ENCODE data around the gene SNRNP40. TPM values are rescaled to one million over a fixed set of nuclear protein-coding genes. Genes with fewer than 3 reads are reported as not detected.

SNRNP40 gene
- total RNA-seq (2014; rRNA removed; shearing (Covaris generic)): 221 and 257 TPM in 2 replicates

- peak; percentile 99 for DNase-seq (ENCODE audit: low spot score)
These were observed at the start of gene SNRNP40, which contains the start of gene ZCCHC17 for GRCh38 chr1:31296486-31297276. SNRNP40 (minus strand) TSS chr1:31296788; CDS start chr1:31296751, 37 bp downstream. ZCCHC17 (plus strand) TSS chr1:31297032; CDS start chr1:31310099, 13,067 bp downstream.

GRCh38 chr1:31345635-31346034 is 49.0 kb upstream of the SNRNP40 start:
- DNase-seq (ENCODE audit: low spot score): no peak

- no peak for DNase-seq (ENCODE audit: low spot score)
These were observed 47.9 kb upstream of the SNRNP40 start for GRCh38 chr1:31344503-31344902.

GRCh38 chr1:31336687-31337467 is 40.3 kb upstream of the SNRNP40 start:
- no peak for DNase-seq (ENCODE audit: low spot score)

- peak; percentile 63 for DNase-seq (ENCODE audit: low spot score)
These were observed 38.4 kb upstream of the SNRNP40 start for GRCh38 chr1:31335007-31335406.

GRCh38 chr1:31327381-31327780 is 30.8 kb upstream of the SNRNP40 start:
- no peak for DNase-seq (ENCODE audit: low spot score)

- DNase-seq (ENCODE audit: low spot score): no peak
These were observed 29.9 kb upstream of the SNRNP40 start for GRCh38 chr1:31326461-31326860.

GRCh38 chr1:31324992-31325391 is 28.4 kb upstream of the SNRNP40 start:
- no peak for DNase-seq (ENCODE audit: low spot score)

- DNase-seq (ENCODE audit: low spot score): no peak
These were observed 27.5 kb upstream of the SNRNP40 start for GRCh38 chr1:31324093-31324492.

GRCh38 chr1:31318146-31318545 is 21.6 kb upstream of the SNRNP40 start:
- DNase-seq (ENCODE audit: low spot score): no peak

GRCh38 chr1:31315902-31316301 is 19.3 kb upstream of the SNRNP40 start:
- no peak for DNase-seq (ENCODE audit: low spot score)

- DNase-seq (ENCODE audit: low spot score): no peak
These were observed 13.6 kb upstream of the SNRNP40 start for GRCh38 chr1:31310198-31310597.

GRCh38 chr1:31308036-31308435 is 11.4 kb upstream of the SNRNP40 start:
- DNase-seq (ENCODE audit: low spot score): no peak

GRCh38 chr1:31306278-31306677 is 9.7 kb upstream of the SNRNP40 start:
- no peak for DNase-seq (ENCODE audit: low spot score)

GRCh38 chr1:31302709-31303441 is 6.3 kb upstream of the SNRNP40 start:
- DNase-seq (ENCODE audit: low spot score): no peak

GRCh38 chr1:31300193-31300592 is 3.6 kb upstream of the SNRNP40 start:
- DNase-seq (ENCODE audit: low spot score): no peak

GRCh38 chr1:31299365-31299764 is 2.8 kb upstream of the SNRNP40 start:
- no peak for DNase-seq (ENCODE audit: low spot score)

GRCh38 chr1:31297277-31298247 is 974 bp upstream of the SNRNP40 start:
- DNase-seq (ENCODE audit: low spot score): peak; percentile 22

GRCh38 chr1:31295874-31296485 is 608 bp downstream of the SNRNP40 start:
- no peak for DNase-seq (ENCODE audit: low spot score)

GRCh38 chr1:31289021-31289420 is 7.6 kb downstream of the SNRNP40 start:
- no peak for DNase-seq (ENCODE audit: low spot score)
